ENCODE results near the gene RFFL. TPM values are rescaled to one million over a fixed set of nuclear protein-coding genes. Genes with fewer than 3 reads are reported as not detected.
"Not testable (repeated sequence)": the region's sequence is repeated elsewhere in the genome, so short reads cannot be mapped to it uniquely, and the experiment has no call there.

RFFL gene
- total and polyA plus RNA-seq, 2 of the 4 experiments (the other 2 are of a cell fraction): 11.6 to 19.2 TPM

GRCh38 chr17:35045458-35045979 lies 18.0 kb downstream of the RFFL start:
- H3K4me3 ChIP-seq (ENCODE audit: insufficient read depth, low read depth, low read length); H4K5ac ChIP-seq (ENCODE audit: low read depth, low read length); dilution Hi-C loops (cut with HindIII; ENCODE audit: low sequenced_read_pairs, unreplicated experiment); ATAC-seq (ENCODE audit: low read depth); H3K56ac ChIP-seq (ENCODE audit: extremely low read depth, insufficient read depth, low read length); H3K4me2 ChIP-seq (ENCODE audit: low read depth, low read length); H3K9me3 ChIP-seq (ENCODE audit: control insufficient read depth, insufficient read depth, low read length); H4K91ac ChIP-seq (ENCODE audit: insufficient read depth, low read depth, low read length); H2BK120ac ChIP-seq (ENCODE audit: low read depth, low read length); BruUV-seq (replicated peaks); H3K18ac ChIP-seq (ENCODE audit: low read depth, low read length); H2BK5ac ChIP-seq (ENCODE audit: low read depth, low read length, poor library complexity, severe bottlenecking); CTCF ChIA-PET; H3K4me1 ChIP-seq (ENCODE audit: control insufficient read depth, insufficient read depth, low read length); H2AFZ ChIP-seq (replicated peaks; ENCODE audit: low read length, poor library complexity); H3K27ac ChIP-seq (ENCODE audit: insufficient read depth, low read length); H3K27me3 ChIP-seq (ENCODE audit: control insufficient read depth, insufficient read depth, low read length); POLR2A ChIA-PET (ENCODE audit: unreplicated experiment); DNase-seq; H2AK9ac ChIP-seq (replicated peaks; ENCODE audit: low read depth, low read length, poor library complexity); H4K8ac ChIP-seq (ENCODE audit: low read depth in 2 of 2, low read length in 2 of 2); H2BK20ac ChIP-seq (ENCODE audit: low read depth, low read length); H3K14ac ChIP-seq (replicated peaks; ENCODE audit: low read depth, low read length); intact Hi-C loops (cut with micrococcal nuclease); H2BK15ac ChIP-seq (ENCODE audit: low read depth, low read length); H3K23ac ChIP-seq (ENCODE audit: low read depth, low read length); H3K9ac ChIP-seq (ENCODE audit: low read depth, low read length); H3K36me3 ChIP-seq (ENCODE audit: control insufficient read depth, insufficient read depth, low read length); in situ Hi-C loops (cut with MboI; ENCODE audit: low sequenced_read_pairs); H3K4ac ChIP-seq (ENCODE audit: low read depth, low read length); H2AK5ac ChIP-seq (ENCODE audit: low read depth, low read length); H3K9me1 ChIP-seq (ENCODE audit: insufficient read depth, low read length): not testable (repeated sequence)
- H3K79me1 ChIP-seq (ENCODE audit: low read depth in 1 of 2, low read length in 2 of 2): peaks cover 22 to 48% of the 10 kb centered on the region in 2 experiments
- 90% methylated on average over 2 of the region's 13 CpGs; no CpG with 5 or more reads in 1 of the 2 experiments for WGBS, 2 experiments (ENCODE audit: extremely low coverage in 2 of 2, insufficient read length in 1 of 2)
- H4K20me1 ChIP-seq (ENCODE audit: insufficient read depth, low read length): 0 out of 2 replicates have a peak, but pooled peaks cover 14% of the 10 kb centered on the region
